PC-9 (cell line): Measurements from ENCODE around the gene CDYL2.

Experiments used
- CTCF ChIP-seq: fragments of 200-600 bp; sonication (generic); conservative IDR thresholded peaks from 2 replicates; pipeline ENCODE4 v1.6.1; 2017; ENCODE audit warnings: mixed run types, antibody characterized with exemption, mild to moderate bottlenecking, moderate library complexity
- EZH2 ChIP-seq: fragments of 200-600 bp; sonication (generic); IDR thresholded peaks from 2 replicates; pipeline ENCODE4 v1.8.0; 2017; ENCODE audit warnings: antibody characterized with exemption, low read depth

- TF ChIP-seq CTCF (no peak), EZH2 (no peak)
These were observed 53.2 kb downstream of the CDYL2 start for GRCh38 chr16:80751167-80751566.
